Measurements from ENCODE around the gene LGR6.

Gene LGR6

DNA sequence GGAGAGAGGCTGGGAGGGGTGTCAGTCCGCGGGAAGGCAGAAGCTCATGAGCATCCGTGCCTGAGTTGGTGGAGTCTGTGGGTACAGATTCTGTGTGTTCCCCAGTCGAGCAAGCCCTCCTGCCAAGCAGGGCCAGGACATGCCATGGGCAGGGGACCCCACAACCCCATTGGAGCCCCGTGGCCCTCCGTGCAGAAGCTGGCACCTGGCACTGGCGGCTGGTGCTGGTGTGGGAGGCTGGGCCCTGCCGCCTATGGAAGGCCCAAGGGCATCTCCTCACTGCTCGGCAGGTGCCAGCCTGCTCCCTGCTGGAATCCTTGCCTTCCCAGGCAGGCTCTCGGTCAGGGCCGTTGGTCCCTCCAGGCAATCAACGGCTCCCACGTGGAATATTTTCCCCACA lies 74.4 kb downstream of the LGR6 start:
- no peak for DNase-seq

DNA sequence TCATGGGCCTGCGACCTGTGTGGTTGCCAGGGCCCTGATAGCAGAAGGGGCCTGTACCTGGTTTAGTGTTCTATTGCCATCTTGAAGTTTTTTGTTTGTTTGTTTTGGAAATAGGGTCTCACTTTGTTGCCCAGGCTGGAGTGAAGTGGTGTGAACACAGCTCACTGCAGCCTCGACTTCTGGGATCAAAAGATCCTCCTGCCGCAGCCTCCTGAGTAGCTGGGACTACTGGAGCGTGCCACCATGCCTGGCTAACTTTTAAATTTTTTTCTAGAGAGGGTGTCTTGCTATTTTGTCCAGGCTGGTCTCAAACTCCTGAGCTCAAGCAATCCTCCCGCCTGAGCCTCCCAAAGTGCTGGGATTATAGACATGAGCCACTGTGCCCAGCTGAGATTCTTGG lies 75.2 kb downstream of the LGR6 start:
- DNase-seq, result no peak

DNA sequence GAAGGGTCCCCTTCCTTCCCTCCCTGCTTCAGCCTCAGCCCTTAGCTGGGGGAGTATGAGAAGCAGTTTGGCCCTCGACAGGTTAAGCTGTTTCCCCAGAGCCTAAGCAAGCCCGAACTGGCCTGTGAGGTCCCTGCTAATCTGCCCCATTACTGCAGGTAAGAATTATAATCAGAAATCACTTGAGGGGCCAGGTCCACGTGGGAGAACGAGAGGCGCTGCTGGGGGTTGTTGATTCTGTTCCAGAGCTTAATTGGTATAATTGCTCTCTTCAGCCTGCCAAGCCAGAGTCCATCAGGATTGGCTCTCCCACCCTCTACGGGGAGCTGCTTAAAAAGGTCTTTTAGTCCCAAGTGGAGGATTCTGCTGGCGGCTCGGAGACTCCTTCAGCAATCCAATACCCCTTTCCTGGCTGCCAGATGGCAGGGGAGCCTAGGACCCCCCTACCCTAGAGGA lies 77.3 kb downstream of the LGR6 start:
- DNase-seq, result no peak

DNA sequence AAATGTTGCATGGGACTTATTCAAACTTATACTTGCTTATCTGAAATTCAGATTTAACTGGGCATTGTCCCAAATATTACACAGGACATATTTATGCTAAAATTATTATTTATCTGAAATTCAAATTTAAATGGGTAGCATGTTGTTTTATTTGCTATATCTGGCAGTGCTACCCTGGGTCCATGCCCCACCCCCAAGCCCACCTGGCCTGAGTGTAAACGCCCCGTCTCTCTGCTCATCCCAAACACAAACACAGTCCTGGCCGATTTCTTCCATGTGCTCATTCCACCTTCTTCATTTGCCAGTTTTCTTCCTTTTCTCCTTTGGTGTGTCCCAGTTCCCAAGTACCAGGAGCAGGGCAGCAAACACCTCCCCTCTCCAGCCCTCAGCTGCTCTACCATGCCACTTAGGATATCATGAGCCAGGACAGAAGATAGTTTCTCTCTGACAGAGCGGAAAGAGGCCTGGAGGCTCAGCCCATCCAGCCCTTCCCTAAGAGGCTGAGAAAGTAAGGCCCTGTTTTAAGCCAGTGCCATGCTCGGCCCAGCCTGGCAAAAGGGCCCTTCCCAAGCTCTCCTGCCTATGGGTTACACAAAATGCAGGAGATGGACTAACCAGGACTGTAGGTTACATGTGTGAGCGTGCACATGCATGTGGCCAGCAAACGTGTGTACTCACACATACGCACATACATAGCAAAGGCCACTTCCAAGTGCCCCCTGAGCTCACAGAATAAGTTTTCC lies 78.7 kb downstream of the LGR6 start:
- DNase-seq, result no peak

DNA sequence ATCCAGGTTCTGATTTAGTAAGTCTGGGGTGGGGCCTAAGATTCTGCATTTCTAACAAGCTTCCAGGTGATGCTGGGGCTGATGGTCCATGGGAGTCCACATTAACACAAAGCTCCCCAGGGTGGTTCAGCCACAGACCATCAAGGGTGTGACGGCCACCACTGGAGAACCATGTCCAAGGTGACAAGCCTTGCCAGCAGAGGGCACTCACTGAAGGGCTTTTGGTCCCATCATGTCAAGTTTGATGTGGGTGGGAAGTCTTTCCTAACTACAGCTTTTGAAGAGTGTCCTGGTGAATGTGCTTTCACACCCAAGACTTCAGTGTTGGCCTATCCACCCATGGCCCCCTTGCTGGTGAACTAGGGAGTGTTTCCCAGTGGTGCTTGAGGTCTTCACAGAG lies 81.0 kb downstream of the LGR6 start:
- DNase-seq, result peak; percentile 77

GRCh38 chr1:202275061-202275770 lies 81.6 kb downstream of the LGR6 start:
- DNase-seq, result no peak

DNA sequence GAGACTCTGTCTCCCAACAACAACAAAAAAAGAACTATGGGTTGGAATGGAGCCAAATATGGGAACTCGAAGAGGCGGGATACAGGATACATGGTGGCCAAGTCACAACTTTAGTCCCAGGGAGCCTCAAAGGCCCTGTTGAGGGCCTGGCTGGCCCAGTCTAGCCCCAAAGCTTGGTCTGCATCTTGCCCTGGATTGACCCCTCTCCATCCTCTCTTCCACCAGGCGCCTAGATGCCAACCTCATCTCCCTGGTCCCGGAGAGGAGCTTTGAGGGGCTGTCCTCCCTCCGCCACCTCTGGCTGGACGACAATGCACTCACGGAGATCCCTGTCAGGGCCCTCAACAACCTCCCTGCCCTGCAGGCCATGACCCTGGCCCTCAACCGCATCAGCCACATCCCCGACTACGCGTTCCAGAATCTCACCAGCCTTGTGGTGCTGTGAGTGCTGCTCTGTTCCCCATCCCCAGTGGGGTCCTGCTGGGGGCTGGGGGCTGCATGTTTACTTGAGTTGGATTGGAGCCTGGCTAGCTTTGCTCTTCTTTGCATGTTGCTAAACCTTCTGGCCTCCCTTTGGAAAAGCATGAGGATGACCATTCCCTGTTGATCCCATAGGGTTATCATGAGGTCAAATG lies 82.6 kb downstream of the LGR6 start:
- no peak for DNase-seq

DNA sequence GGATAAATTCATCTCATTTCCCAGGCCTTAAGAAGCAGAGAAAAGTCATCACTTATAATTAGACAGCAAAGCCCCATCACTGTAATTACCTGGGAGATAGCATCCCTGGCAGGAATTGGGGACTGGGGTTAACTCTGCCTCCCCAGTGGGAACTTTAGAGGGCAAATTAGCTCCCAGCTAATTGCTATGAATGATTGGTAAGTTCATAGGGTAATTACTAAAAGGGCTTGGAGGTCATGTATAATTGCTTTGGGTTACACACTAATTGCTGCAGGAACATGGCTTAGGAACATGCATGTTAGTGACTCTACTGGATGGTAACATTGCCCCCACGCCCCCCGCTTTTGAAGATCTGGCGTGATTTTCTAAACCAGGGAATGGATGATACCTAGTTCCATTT lies 83.3 kb downstream of the LGR6 start:
- DNase-seq, result no peak

DNA sequence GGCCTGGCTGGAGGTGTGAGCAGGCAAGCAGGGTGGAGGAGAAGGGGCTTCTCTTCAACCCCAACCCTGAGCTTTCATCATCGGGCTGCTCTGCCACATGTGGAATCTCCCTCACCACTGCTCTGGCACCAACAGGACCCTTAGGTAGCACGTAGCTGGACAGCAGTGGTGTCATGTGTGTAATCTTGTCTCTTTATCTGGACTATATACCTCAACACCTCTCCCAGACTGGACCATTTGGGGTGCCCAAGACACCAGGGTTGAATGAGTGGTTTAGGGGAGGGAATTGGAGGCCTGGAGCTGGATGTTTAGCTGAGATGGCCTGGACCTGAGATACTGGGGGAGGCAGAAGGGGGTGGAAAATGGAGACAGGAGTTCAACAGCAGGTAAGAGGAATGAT lies 85.2 kb downstream of the LGR6 start:
- DNase-seq, result no peak

DNA sequence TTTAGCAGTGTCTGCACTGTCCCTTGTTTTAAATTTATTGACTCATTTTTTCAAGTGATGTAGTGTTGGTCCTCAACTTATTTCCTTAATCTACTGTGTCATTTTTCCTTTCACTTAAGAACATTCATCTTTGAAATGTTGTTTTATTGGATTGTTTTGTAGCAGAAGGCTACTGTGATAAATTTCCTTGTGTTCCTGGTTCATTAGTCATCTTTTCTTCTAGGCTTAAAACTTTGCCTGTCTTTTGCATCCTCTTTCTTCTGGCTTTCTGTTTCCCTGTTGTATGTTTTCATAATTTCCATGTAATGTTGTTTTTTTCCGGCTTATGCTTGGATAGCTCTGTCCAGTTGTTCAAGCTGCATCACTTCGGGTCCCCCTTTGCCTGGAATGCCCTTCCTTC lies 86.2 kb downstream of the LGR6 start:
- no peak for DNase-seq

GRCh38 chr1:202280595-202280994 lies 87.0 kb downstream of the LGR6 start:
- DNase-seq, result no peak

DNA sequence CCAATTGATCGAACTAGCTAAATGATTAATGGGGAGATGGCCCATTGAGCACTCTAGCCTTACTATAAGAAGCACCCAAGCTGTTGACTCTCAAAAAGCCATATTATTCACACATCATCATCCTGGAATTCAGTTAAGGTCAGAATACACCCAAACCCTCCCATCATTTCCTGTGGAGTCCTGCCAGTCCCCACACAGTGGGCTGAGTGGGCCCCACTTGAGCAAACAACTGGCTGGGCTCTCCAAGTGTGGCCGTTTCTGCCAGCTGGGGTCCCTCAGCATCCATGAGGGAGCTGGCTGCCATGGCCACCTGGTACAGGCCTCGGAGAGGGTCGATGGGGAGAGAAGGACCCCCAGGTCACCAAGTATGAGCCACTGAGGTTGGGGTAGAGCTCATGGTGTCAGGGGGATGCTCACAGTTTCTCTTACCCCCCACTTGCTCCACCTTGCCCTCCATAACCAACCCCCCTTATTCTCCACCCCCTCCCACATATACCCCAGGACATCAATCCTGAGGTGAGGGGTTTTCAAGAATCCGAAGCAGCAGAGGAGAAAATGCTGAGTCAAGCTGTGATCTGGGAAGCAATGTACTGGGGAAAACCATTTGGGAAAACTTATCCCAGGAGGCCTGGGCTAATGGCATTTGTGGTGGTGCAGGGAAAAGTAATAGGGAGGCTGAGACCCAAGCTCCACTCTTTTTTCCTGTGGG lies 87.9 kb downstream of the LGR6 start:
- no peak for DNase-seq

DNA sequence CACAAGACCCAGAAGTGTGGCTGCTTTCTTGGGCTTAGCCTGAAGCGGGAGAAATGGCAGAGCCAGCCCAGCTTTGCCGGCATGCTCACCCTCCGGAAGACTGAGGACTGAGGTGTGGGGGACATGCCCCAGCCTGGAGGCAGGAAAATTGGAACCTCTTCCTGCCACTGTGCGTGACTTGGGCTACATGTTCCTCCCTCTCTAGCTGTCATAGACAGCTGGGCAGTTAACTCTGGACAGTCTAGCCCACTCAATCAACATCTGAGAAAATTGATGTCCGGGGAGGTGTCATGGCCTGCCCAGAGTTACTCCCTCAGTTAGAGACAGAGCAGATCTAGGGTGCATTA lies 88.4 kb downstream of the LGR6 start:
- DNase-seq, result no peak

DNA sequence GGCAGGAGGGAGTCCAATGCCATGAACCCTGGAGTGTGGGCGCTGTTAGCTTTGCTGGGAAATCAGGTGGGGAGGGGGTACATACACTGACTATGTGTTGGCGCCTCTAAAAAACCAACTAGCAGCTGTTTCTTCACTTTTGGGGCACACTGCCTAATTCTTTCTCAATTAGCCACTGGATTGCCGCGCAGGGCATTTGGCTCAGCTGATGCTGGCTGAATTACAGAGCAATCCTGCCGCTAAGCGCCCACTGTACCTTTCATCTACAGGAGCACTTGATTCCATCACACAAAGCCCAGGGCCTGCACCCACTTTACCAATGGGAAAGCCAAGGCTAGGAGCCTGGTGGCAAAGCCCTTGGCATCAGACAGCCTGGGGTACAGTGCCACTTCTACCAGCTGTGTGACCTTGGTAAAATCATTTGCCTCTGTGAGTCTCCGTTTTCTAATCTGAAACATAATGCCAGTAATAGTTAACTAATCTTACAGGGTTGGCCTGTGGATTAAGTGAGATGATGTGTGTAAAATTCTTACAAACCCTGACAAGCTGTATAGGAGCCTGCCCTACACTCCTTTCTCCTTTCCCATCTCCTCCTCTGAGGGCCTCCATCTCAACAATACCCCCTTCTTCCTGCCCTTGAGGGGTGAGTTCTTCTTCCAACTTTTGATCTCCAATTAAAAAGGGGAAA lies 89.1 kb downstream of the LGR6 start:
- DNase-seq, result peak; percentile 25

GRCh38 chr1:202283379-202283844 lies 89.8 kb downstream of the LGR6 start:
- peak; percentile 98 for DNase-seq

DNA sequence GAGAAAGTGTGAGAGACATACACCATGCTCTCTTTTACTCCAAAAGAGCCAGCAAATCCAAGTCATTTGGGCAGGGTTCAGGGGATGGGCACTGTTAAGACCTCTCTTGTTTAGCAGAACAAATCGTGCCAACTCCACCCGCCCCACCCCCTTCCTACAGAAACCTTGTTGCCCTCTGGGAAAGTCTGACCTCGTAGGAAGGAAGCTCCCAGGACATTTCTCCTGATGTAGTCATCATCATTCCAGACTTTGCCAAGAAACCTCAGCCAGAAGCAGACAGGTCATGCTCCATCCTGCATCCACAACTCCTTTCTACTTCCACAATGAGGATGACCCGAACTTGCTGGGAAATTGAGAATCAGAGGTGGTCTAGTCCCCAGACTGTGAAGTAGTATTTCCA lies 90.4 kb downstream of the LGR6 start:
- no peak for DNase-seq

DNA sequence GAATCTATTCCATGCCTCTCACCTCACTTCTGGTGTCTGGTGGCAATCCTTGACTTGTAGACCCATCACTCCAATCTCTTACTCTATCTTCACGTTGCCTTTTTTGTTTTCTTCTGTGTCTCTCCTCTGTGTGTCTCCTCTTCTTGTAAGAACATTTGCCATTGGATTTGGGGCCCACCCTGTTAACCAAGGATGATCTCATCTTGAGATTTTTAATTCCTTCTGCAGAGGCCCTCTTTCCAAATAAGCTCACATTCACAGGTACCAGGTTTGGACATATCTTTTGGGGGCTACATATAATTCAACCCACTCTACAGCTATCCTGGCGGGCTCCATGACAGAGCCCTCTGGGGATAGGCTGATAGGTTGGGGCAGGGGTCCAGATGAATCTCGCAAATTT lies 92.3 kb downstream of the LGR6 start:
- no peak for DNase-seq

- no peak for DNase-seq
Measured at GRCh38 chr1:202286622-202287097, 93.1 kb downstream of the LGR6 start.

GRCh38 chr1:202287196-202287595 lies 93.6 kb downstream of the LGR6 start:
- no peak for DNase-seq

GRCh38 chr1:202288177-202288576 lies 94.6 kb downstream of the LGR6 start:
- no peak for DNase-seq

- DNase-seq, result no peak
Measured at GRCh38 chr1:202289009-202289408, 95.4 kb downstream of the LGR6 start.

DNA sequence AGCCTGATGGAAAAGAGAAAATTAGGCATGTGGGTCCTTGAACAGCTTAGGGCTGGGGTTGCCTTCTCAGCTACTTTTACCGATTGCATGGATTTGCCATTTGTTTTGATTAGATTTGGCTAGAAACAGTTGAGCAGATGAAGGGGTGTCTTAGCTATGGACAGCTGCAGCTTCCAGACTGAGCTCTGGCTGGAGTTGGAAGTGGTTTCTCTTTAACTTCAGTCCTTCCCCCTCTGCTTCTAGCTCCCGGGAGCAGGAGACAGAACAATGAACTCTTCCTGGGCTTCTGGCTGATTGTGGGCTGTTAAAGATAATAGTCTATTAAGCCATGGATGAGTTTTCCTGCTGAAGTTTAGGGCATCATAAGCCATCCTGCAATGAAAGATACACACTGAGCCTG lies 97.4 kb downstream of the LGR6 start:
- no peak for DNase-seq
